Activated T-helper 2 cell treated with anti-CD3 and anti-CD28 coated beads, Interferon-gamma antibody, Interleukin-2, Interleukin-4, amounts not matched to agents 10 μg/mL and 5 μg/mL and 100 μg/mL, durations not matched to agents 14 hours and 24 hours and 36 hours (primary cell): ENCODE results near the gene MGST2. TPM values are rescaled to one million over a fixed set of nuclear protein-coding genes. Genes with fewer than 3 reads are reported as not detected.

Experiments
- DNase-seq: peaks from one replicate; pipeline ENCODE4 v3.0.0; 2021; ENCODE audit warnings: low spot score
- H3K27ac Mint-ChIP-seq: one replicate; pipeline ENCODE4 v1.8.0; 2021; ENCODE audit warnings: mixed read lengths
- H3K27me3 Mint-ChIP-seq: one replicate; pipeline ENCODE4 v1.8.0; 2021; ENCODE audit warnings: low read depth, mixed read lengths
- H3K36me3 Mint-ChIP-seq: one replicate; pipeline ENCODE4 v1.8.0; 2021; ENCODE audit warnings: low read depth, mixed read lengths
- H3K4me1 Mint-ChIP-seq: one replicate; pipeline ENCODE4 v1.8.0; 2021; ENCODE audit warnings: low read depth, mixed read lengths
- H3K4me3 Mint-ChIP-seq: one replicate; pipeline ENCODE4 v1.8.0; 2021; ENCODE audit warnings: low read depth, mild to moderate bottlenecking, moderate library complexity, mixed read lengths
- H3K9me3 Mint-ChIP-seq: one replicate; pipeline ENCODE4 v1.8.0; 2021; ENCODE audit warnings: mixed read lengths
- intact Hi-C: fragments of 100-400 bp; cut with micrococcal nuclease; formaldehyde crosslinking; loops from one replicate; pipeline ENCODE4 v1.15.1; 2023
- total RNA-seq: library from RNA; stranded (reverse); gene quantifications from 2 replicates; pipeline ENCODE4 v1.2.3, GENCODE V29; 2022

MGST2 gene
- total RNA-seq, 1 donor from 2014 or later: 32.5 TPM

- Mint-ChIP-seq H3K36me3 (peaks cover 21% of the 10 kb centered on the region), H3K4me3 (no peak overlapping the region), H3K9me3 (peaks cover 7% of the 10 kb centered on the region), H3K27ac (no peak overlapping the region), H3K4me1 (peaks cover 2% of the 10 kb centered on the region), H3K27me3 (no peaks in the 10 kb centered on the region)
- intact Hi-C loops: no loop called here
- no peak for DNase-seq
These were observed 44.0 kb downstream of the MGST2 start for GRCh38 chr4:139709660-139710059.

- no peak overlapping the region for H3K27ac Mint-ChIP-seq
- peaks cover 7% of the 10 kb centered on the region for H3K9me3 Mint-ChIP-seq
- peaks cover 2% of the 10 kb centered on the region for H3K4me1 Mint-ChIP-seq
- H3K4me3 Mint-ChIP-seq: no peak overlapping the region
- intact Hi-C loops: no loop called here
- no peak for DNase-seq
- peaks cover 18% of the 10 kb centered on the region for H3K36me3 Mint-ChIP-seq
- H3K27me3 Mint-ChIP-seq: no peaks in the 10 kb centered on the region
These were observed 44.5 kb downstream of the MGST2 start for GRCh38 chr4:139710073-139710472.

GRCh38 chr4:139711461-139711860 is 45.8 kb downstream of the MGST2 start:
- Mint-ChIP-seq H3K4me1 (peaks cover 2% of the 10 kb centered on the region), H3K27me3 (no peaks in the 10 kb centered on the region), H3K4me3 (no peak overlapping the region), H3K36me3 (peaks cover 10% of the 10 kb centered on the region), H3K27ac (no peak overlapping the region), H3K9me3 (peaks cover 7% of the 10 kb centered on the region)
- intact Hi-C loops: no loop called here
- no peak for DNase-seq

- Mint-ChIP-seq H3K4me1 (peaks cover 4% of the 10 kb centered on the region), H3K27ac (no peak overlapping the region), H3K27me3 (no peaks in the 10 kb centered on the region), H3K9me3 (peaks cover 6% of the 10 kb centered on the region), H3K36me3 (peaks cover 5% of the 10 kb centered on the region), H3K4me3 (no peak overlapping the region)
- no peak for DNase-seq
- intact Hi-C loops: no loop called here
These were observed 47.3 kb downstream of the MGST2 start for GRCh38 chr4:139712882-139713281.

- H3K27me3 Mint-ChIP-seq: no peaks in the 10 kb centered on the region
- H3K4me3 Mint-ChIP-seq: no peak overlapping the region
- H3K36me3 Mint-ChIP-seq: no peaks in the 10 kb centered on the region
- intact Hi-C loops: no loop called here
- no peak for DNase-seq
- no peak overlapping the region for H3K27ac Mint-ChIP-seq
- no peaks in the 10 kb centered on the region for H3K9me3 Mint-ChIP-seq
- H3K4me1 Mint-ChIP-seq: peaks cover 2% of the 10 kb centered on the region
These were observed 50.2 kb downstream of the MGST2 start for GRCh38 chr4:139715746-139716391.

- H3K4me1 Mint-ChIP-seq: peaks cover 2% of the 10 kb centered on the region
- H3K36me3 Mint-ChIP-seq: no peaks in the 10 kb centered on the region
- intact Hi-C loops: no loop called here
- H3K4me3 Mint-ChIP-seq: no peak overlapping the region
- no peaks in the 10 kb centered on the region for H3K27me3 Mint-ChIP-seq
- H3K9me3 Mint-ChIP-seq: no peaks in the 10 kb centered on the region
- no peak for DNase-seq
- H3K27ac Mint-ChIP-seq: no peak overlapping the region
These were observed 52.7 kb downstream of the MGST2 start for GRCh38 chr4:139718358-139718757.

GRCh38 chr4:139718833-139719232 is 53.2 kb downstream of the MGST2 start:
- no peaks in the 10 kb centered on the region for H3K9me3 Mint-ChIP-seq
- no peak for DNase-seq
- no peaks in the 10 kb centered on the region for H3K27me3 Mint-ChIP-seq
- no peak overlapping the region for H3K4me3 Mint-ChIP-seq
- intact Hi-C loops: no loop called here
- H3K27ac Mint-ChIP-seq: no peak overlapping the region
- peaks cover 2% of the 10 kb centered on the region for H3K4me1 Mint-ChIP-seq
- no peaks in the 10 kb centered on the region for H3K36me3 Mint-ChIP-seq

- Mint-ChIP-seq H3K36me3 (no peaks in the 10 kb centered on the region), H3K27me3 (no peaks in the 10 kb centered on the region), H3K4me1 (peaks cover 2% of the 10 kb centered on the region), H3K9me3 (no peaks in the 10 kb centered on the region), H3K4me3 (no peak overlapping the region), H3K27ac (no peak overlapping the region)
- no peak for DNase-seq
- intact Hi-C loops: no loop called here
These were observed 53.9 kb downstream of the MGST2 start for GRCh38 chr4:139719381-139720101.

- H3K36me3 Mint-ChIP-seq: no peaks in the 10 kb centered on the region
- H3K4me1 Mint-ChIP-seq: peaks cover 2% of the 10 kb centered on the region
- intact Hi-C loops: no loop called here
- no peak overlapping the region for H3K27ac Mint-ChIP-seq
- H3K9me3 Mint-ChIP-seq: no peaks in the 10 kb centered on the region
- no peaks in the 10 kb centered on the region for H3K27me3 Mint-ChIP-seq
- H3K4me3 Mint-ChIP-seq: no peak overlapping the region
- no peak for DNase-seq
These were observed 55.2 kb downstream of the MGST2 start for GRCh38 chr4:139720806-139721205.

- H3K4me1 Mint-ChIP-seq: peaks cover 2% of the 10 kb centered on the region
- no peaks in the 10 kb centered on the region for H3K9me3 Mint-ChIP-seq
- H3K27me3 Mint-ChIP-seq: no peaks in the 10 kb centered on the region
- H3K4me3 Mint-ChIP-seq: no peak overlapping the region
- no peak for DNase-seq
- no peaks in the 10 kb centered on the region for H3K36me3 Mint-ChIP-seq
- intact Hi-C loops: no loop called here
- no peak overlapping the region for H3K27ac Mint-ChIP-seq
These were observed 56.2 kb downstream of the MGST2 start for GRCh38 chr4:139721789-139722188.

- Mint-ChIP-seq H3K4me1 (no peaks in the 10 kb centered on the region), H3K27ac (no peak overlapping the region), H3K27me3 (no peaks in the 10 kb centered on the region), H3K4me3 (no peak overlapping the region), H3K36me3 (no peaks in the 10 kb centered on the region), H3K9me3 (no peaks in the 10 kb centered on the region)
- intact Hi-C loops: no loop called here
- DNase-seq: no peak
These were observed 59.6 kb downstream of the MGST2 start for GRCh38 chr4:139725236-139725635.

GRCh38 chr4:139726615-139727014 is 61.0 kb downstream of the MGST2 start:
- H3K9me3 Mint-ChIP-seq: no peaks in the 10 kb centered on the region
- H3K4me3 Mint-ChIP-seq: no peak overlapping the region
- H3K27me3 Mint-ChIP-seq: peaks cover 3% of the 10 kb centered on the region
- DNase-seq: no peak
- no peaks in the 10 kb centered on the region for H3K36me3 Mint-ChIP-seq
- intact Hi-C loops: no loop called here
- H3K27ac Mint-ChIP-seq: no peak overlapping the region
- H3K4me1 Mint-ChIP-seq: no peaks in the 10 kb centered on the region

GRCh38 chr4:139728146-139728545 is 62.5 kb downstream of the MGST2 start:
- peaks cover 10% of the 10 kb centered on the region for H3K27me3 Mint-ChIP-seq
- no peak overlapping the region for H3K4me3 Mint-ChIP-seq
- intact Hi-C loops: no loop called here
- H3K9me3 Mint-ChIP-seq: no peaks in the 10 kb centered on the region
- DNase-seq: no peak
- no peaks in the 10 kb centered on the region for H3K36me3 Mint-ChIP-seq
- no peak overlapping the region for H3K27ac Mint-ChIP-seq
- no peaks in the 10 kb centered on the region for H3K4me1 Mint-ChIP-seq
